GM19372 (cell line): ENCODE results near the gene TGFBR3.

Experiments used
- ATAC-seq: cut with Tn5 transposase; IDR thresholded peaks from one replicate; pipeline ENCODE4 v1.9.1; 2021; ENCODE audit warnings: mild to moderate bottlenecking, low read depth, moderate library complexity; ENCODE audit not compliant: unreplicated experiment

Gene TGFBR3

DNA sequence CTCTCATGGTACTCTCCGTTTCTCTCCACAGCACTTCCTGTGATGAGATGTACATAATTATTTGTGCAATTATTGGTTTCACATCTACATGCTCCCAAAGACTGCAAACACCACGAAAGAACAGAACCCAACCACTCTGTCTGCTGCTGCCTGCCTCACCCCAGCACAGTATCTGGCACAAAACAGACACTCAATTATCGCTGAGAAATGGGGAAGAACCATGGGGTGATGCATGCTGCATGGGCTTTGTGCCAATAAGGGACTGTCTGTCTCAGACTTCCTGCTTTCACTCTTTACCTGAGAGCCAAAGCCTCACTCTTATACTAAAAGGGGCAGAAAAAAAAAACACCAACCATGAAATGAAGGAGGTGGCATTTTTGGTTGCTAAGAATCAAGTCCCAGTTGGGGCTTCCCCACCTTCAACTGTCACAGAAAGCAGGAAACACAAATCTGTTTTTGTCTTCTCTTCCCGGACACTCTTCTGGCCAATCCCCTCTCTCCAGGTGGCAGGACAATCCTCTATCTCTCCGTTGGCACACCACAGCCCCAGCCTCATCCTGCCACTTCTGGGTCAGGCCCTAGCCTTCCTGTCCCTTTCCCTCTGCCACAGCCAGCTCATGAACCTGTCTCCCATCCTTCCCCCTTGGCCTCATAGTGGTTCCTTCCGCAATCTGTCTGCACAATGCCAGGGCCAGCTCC lies 82.0 kb downstream of the TGFBR3 start:
- ATAC-seq, result peak; percentile 64

DNA sequence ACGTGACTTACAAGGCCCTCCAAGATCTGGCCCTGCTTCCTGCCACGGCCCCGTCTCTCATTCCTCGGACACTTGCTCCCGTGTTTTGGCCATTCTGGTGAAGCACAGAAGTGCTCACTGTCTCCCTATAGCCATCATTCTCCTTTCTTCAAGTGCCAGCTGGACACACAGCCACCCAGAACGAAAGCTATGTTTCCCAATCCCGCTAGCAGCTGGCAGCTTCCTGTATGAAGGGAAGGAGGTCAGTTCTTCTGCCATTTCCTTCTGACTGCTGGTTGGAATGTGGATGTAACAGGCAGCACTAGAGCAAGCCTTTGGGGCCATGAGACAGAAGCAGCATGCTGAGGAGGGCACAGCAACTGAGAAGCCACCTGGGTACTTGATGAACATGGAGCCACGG lies 82.8 kb downstream of the TGFBR3 start:
- no peak for ATAC-seq

GRCh38 chr1:91801496-91802115 lies 84.3 kb downstream of the TGFBR3 start:
- no peak for ATAC-seq

DNA sequence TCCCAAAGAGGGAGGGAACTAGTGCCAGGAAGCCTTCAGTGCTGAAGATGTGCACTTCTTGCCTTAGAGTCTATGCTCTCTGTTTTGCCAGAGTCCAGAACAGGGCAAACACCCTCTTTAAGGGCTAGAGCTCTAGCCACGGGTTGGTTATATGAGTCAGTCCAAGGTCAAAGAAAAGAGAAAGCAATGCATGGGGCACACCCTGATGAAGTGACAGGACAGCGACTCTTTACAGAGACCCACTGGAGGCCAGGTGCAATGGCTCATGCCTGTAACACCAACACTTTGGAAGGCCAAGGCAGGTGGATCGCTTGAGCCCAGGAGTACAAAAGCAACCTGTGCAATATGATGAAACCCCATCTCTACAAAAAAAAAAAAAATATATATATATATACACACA lies 86.1 kb downstream of the TGFBR3 start:
- no peak for ATAC-seq

- no peak for ATAC-seq
These were observed 86.8 kb downstream of the TGFBR3 start for GRCh38 chr1:91799159-91799558.

DNA sequence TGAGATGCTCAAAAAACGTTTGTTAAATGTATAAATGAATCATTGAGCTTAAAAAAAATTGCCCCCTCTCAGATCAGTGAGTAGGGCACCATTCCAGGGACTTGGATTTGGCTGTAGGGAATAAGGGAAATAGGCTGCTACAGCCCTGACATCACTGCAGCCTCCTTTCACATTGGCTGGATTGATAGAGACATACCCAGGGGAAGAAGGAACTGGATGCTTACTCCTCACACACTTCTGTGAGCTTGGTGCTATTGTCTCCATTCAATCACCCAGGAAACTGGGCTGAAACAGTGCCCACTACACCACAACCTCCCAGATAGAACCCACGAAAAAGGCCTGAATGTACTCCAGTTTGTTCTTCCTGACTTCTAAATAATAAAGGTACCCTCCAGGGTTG lies 87.2 kb downstream of the TGFBR3 start:
- no peak for ATAC-seq

DNA sequence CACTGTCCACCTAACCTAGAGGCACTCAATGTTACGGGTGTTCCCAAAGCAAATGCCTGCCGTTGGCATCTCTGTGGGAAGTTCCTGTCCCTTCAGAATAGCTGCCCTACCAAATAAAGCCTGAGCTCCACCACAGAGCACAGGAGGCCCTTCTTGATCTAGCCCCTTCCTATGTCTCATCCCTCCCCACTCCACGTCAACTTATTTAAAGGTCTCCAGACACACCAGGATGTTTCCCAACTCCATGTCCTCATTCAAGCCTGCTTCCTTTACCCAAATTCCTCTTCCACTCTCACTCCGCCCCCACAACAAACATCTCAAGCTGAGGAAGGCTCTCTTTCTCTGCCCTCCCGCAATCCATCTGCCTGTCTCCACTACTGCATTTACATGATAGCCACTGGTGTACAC lies 87.7 kb downstream of the TGFBR3 start:
- ATAC-seq, result no peak

GRCh38 chr1:91797164-91797563 lies 88.8 kb downstream of the TGFBR3 start:
- no peak for ATAC-seq

GRCh38 chr1:91796390-91796654 lies 89.6 kb downstream of the TGFBR3 start:
- no peak for ATAC-seq

DNA sequence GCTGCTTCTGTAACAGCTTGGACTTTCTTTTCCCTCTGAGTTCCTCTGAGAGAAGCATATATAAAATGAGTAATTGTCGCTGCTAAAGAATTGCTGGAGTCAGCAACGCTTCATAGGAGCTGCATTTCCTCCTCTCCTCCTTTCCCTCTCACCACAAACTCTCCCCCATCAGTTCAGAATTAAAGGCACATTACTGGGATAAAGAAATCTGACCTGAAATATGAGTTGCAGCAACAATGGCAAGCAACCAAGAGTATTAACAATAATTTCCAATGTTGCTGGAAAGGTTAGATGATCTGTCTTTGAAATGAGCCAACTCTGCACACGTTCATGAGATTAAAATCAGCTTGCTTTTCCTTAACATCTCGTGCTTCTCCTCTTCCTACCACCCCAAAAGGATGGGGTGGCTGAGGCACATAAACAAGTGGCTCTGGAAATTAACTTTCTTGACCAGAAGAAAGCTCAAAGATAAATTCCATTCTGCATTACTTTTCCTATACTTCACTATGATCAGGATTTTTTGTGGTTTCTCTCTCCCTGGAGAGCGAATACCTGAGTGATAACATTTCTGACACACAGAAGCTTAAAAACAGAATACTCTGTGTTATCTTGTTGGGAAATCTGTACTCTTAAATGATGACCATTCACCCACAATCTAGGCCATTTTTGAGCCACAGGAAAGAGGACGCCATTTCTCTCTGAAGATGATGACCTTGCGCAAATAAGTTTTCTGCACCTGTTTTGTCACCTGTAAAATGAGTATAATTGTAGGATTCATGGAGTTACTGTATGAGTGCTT lies 90.2 kb downstream of the TGFBR3 start:
- ATAC-seq, result no peak

GRCh38 chr1:91793877-91794276 lies 92.1 kb downstream of the TGFBR3 start:
- ATAC-seq, result no peak

DNA sequence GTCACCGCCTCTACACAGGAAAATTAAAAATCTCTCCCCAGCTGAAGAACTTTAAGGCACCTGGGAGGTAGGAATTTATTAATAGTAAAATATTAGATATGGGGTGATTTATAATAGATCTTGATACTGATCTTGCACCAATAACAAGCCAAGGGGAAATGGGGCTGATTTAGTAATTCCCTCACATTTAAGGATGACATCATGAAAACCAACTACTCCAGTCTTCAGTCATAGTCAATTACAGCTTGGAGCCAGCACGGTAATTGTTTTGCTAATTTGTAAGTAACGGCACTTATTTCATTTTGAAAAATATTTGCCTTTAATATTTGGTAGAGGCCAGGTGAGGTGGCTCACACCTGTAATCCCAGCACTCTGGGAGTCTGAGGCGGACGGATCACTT lies 92.8 kb downstream of the TGFBR3 start:
- ATAC-seq, result no peak

DNA sequence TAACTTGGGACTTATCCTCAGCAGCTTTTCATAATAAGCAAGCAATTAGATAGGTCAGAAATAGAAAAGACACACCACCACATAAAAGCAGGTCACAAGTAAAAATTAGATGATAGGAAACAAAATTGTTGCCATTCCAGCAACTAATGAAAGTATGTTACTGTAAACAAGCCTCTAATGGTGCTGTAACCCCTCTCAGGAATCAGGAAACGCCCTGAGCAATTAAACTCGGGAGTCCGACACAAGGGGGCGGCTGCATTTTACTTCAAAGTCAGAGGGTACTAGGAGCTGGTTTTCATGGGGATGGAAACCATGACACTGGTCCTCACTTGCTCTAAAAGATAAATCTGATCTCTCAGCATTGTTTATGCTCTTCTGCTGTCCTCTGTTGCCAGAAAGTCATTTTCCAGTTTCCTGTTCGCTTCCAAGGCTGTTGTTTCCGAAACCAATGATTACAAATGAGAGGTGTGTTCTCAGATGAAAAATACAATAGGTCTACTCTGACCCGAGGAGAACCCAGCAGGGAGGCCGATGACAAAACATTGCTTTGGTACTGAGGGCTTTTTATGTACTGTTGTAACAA lies 93.4 kb downstream of the TGFBR3 start:
- no peak for ATAC-seq

GRCh38 chr1:91791691-91792488 lies 94.1 kb downstream of the TGFBR3 start:
- no peak for ATAC-seq

- ATAC-seq, result no peak
These were observed 94.8 kb downstream of the TGFBR3 start for GRCh38 chr1:91791103-91791502.

GRCh38 chr1:91790392-91790791 lies 95.6 kb downstream of the TGFBR3 start:
- ATAC-seq, result no peak

DNA sequence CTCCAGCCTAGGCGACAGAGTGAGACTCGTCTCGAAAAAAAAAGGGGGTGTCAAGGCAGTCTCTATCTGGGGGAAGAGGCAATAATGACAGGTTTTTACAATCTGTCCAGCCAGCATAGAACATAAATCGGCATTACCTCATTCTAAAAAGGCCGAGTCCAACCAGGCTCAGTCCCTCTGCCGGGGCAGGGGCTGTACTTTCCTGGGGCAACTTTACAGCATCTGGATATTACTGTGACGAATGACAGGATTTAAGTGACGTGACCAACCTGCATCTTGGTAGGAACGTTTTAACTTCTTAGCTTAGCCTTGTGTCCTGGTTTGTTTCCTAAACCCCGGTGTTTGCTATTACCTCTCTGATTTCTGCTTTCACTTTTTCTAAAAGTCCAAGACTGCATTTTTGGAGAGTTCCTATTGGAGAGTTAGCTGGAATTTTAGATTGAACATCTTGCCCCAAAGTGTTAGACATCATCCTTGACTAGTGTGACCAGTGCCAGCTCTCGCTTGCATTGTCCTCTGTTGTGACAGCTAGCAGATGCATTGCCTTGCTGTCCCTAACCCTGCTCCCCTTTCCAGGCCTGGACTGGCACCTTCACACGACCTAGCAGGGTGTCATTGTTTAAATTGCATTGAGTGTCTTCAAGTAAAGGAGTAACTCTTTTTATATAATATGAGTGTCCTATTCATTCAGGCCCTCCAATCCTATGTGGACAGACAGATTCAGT lies 96.5 kb downstream of the TGFBR3 start:
- no peak for ATAC-seq

DNA sequence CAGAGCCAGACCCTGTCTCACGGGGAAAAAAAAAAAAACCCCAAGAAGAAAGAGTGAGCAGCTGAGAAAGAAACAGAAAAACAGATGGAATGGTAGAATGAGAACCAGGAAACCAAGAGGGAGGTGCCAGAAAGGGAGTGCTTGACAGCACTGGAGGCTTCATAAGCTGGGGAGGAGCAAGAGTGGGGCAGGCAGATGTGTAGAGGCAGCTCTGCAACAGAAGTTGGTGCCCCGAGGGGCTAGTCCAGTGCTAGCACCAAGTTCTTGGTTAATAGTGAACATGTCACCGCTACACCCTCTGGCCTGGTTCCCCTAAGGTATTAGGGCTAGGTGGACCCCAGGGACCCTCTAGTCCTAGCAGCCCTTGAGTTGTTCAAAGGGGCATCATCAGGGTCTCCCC lies 98.0 kb downstream of the TGFBR3 start:
- ATAC-seq, result no peak

DNA sequence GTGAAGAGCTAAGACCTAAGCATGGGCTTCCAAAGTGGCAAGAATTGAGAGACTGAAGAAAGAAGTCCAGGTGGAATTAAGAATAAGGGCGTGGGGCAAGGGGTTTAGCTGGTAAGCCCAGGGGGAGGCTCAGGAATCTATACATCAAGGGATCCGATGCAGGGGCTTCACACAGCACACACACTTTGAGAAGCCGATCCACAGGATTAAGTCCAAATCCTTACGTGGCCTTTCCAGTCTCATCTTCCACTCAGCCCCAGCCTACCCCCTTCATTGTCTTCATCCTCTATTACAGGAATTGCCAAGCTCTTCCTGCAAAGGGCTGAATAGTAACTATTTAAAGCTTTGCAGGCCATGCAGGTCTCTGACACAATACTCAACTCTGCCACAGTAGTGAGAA lies 101.3 kb downstream of the TGFBR3 start:
- ATAC-seq, result no peak

- ATAC-seq, result no peak
These were observed 101.8 kb downstream of the TGFBR3 start for GRCh38 chr1:91784191-91784590.
